Measurements from ENCODE around the gene SLC17A2.
"Not testable (repeated sequence)": the region's sequence is repeated elsewhere in the genome, so short reads cannot be mapped to it uniquely, and the experiment has no call there.

The SLC17A2 gene

GRCh38 chr6:25960734-25961133 lies 30.2 kb upstream of the SLC17A2 start:
- TF ChIP-seq ZNF274 (IDR thresholded peaks at IDR 0.05; ENCODE audit: low read depth, low read length): no peak

GRCh38 chr6:25959890-25960536 lies 29.5 kb upstream of the SLC17A2 start:
- no peak overlapping the region; the same call in 1 of the 2 replicates for H3K4me3 ChIP-seq (ENCODE audit: low read length)
- TF ChIP-seq ZNF274 (IDR thresholded peaks at IDR 0.05; ENCODE audit: low read depth, low read length): no peak

More at GRCh38 chr6:25960734-25961133, 30.2 kb upstream of the SLC17A2 start:
- H3K4me3 ChIP-seq (ENCODE audit: low read length): no peak overlapping the region

GRCh38 chr6:25958700-25959162 lies 28.2 kb upstream of the SLC17A2 start:
- H3K4me3 ChIP-seq (ENCODE audit: low read length): no peak overlapping the region
- TF ChIP-seq ZNF274 (IDR thresholded peaks at IDR 0.05; ENCODE audit: low read depth, low read length): no peak

- no peak overlapping the region for H3K4me3 ChIP-seq (ENCODE audit: low read length)
- no peak for TF ChIP-seq ZNF274 (IDR thresholded peaks at IDR 0.05; ENCODE audit: low read depth, low read length)
Observed at GRCh38 chr6:25956226-25956625, 25.7 kb upstream of the SLC17A2 start.

- no peak for TF ChIP-seq ZNF274 (IDR thresholded peaks at IDR 0.05; ENCODE audit: low read depth, low read length)
- H3K4me3 ChIP-seq (ENCODE audit: low read length): no peak overlapping the region
Observed at GRCh38 chr6:25954756-25955155, 24.3 kb upstream of the SLC17A2 start.

GRCh38 chr6:25953733-25954132 lies 23.2 kb upstream of the SLC17A2 start:
- no peak overlapping the region for H3K4me3 ChIP-seq (ENCODE audit: low read length)
- TF ChIP-seq ZNF274 (IDR thresholded peaks at IDR 0.05; ENCODE audit: low read depth, low read length): no peak

GRCh38 chr6:25952535-25952934 lies 22.0 kb upstream of the SLC17A2 start:
- H3K4me3 ChIP-seq (ENCODE audit: low read length): no peak overlapping the region
- TF ChIP-seq ZNF274 (IDR thresholded peaks at IDR 0.05; ENCODE audit: low read depth, low read length): no peak

- H3K4me3 ChIP-seq (ENCODE audit: low read length): no peak overlapping the region
- no peak for TF ChIP-seq ZNF274 (IDR thresholded peaks at IDR 0.05; ENCODE audit: low read depth, low read length)
Observed at GRCh38 chr6:25951296-25952032, 21.0 kb upstream of the SLC17A2 start.

- H3K4me3 ChIP-seq (ENCODE audit: low read length): no peak overlapping the region
- no peak for TF ChIP-seq ZNF274 (IDR thresholded peaks at IDR 0.05; ENCODE audit: low read depth, low read length)
Observed at GRCh38 chr6:25950297-25950696, 19.8 kb upstream of the SLC17A2 start.

GRCh38 chr6:25949695-25950094 lies 19.2 kb upstream of the SLC17A2 start:
- no peak for TF ChIP-seq ZNF274 (IDR thresholded peaks at IDR 0.05; ENCODE audit: low read depth, low read length)

GRCh38 chr6:25947492-25947891 lies 17.0 kb upstream of the SLC17A2 start:
- H3K4me3 ChIP-seq (ENCODE audit: low read length): not testable (repeated sequence)

More at GRCh38 chr6:25949695-25950094, 19.2 kb upstream of the SLC17A2 start:
- H3K4me3 ChIP-seq (ENCODE audit: low read length): no peak overlapping the region

- TF ChIP-seq ZNF274 (IDR thresholded peaks at IDR 0.05; ENCODE audit: low read depth, low read length): no peak
- H3K4me3 ChIP-seq (ENCODE audit: low read length): no peak overlapping the region
Observed at GRCh38 chr6:25946631-25947030, 16.1 kb upstream of the SLC17A2 start.

- H3K4me3 ChIP-seq (ENCODE audit: low read length): not testable (repeated sequence)
Observed at GRCh38 chr6:25945738-25946137, 15.2 kb upstream of the SLC17A2 start.

GRCh38 chr6:25944688-25945574 lies 14.4 kb upstream of the SLC17A2 start:
- TF ChIP-seq ZNF274 (IDR thresholded peaks at IDR 0.05; ENCODE audit: low read depth, low read length): no peak
- no peak overlapping the region for H3K4me3 ChIP-seq (ENCODE audit: low read length)
